ENCODE results near the gene AIPL1. TPM values are rescaled to one million over a fixed set of nuclear protein-coding genes. Genes with fewer than 3 reads are reported as not detected.

Gene AIPL1
- total and polyA plus RNA-seq, 2 of the 4 experiments (the other 2 are of a cell fraction), result not detected

DNA sequence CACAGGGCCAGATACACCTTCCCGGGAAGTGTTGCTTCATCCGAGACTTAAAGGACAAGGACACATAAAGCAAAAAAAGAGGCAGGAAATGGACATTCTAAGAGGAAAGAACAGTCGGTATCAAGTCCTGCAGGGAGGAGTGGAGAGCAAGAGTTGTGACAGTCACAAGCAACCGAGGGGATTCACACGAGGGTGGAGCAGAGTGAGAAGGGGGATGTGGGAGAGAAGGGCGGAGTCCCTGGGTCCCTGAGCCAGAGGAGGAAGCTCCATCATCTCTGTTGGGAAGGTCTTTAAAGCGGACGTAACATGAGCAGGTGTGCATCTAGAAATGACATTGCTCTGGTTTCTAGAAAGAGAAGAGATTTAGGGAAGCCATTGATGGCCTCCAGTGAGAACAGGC, 47.1 kb downstream of the AIPL1 start:
- intact Hi-C loops (cut with micrococcal nuclease), result no loop called here
- no peak overlapping the region for H2AK9ac ChIP-seq (replicated peaks; ENCODE audit: low read depth, low read length, poor library complexity)
- no peak overlapping the region for H3K4me2 ChIP-seq (ENCODE audit: low read depth, low read length)
- no peaks in the 10 kb centered on the region for H3K9me3 ChIP-seq (ENCODE audit: control insufficient read depth, insufficient read depth, low read length)
- no peak overlapping the region for H2BK120ac ChIP-seq (ENCODE audit: low read depth, low read length)
- H4K8ac ChIP-seq (ENCODE audit: low read depth in 2 of 2, low read length in 2 of 2), result no peak overlapping the region
- H3K14ac ChIP-seq (replicated peaks; ENCODE audit: low read depth, low read length), result no peak overlapping the region
- H2BK20ac ChIP-seq (ENCODE audit: low read depth, low read length), result no peak overlapping the region
- DNase-seq, result no peak
- no peaks in the 10 kb centered on the region for H4K20me1 ChIP-seq (ENCODE audit: insufficient read depth, low read length)
- no peaks in the 10 kb centered on the region for H3K4me1 ChIP-seq (ENCODE audit: control insufficient read depth, insufficient read depth, low read length)
- 53% methylated on average over 2 of the region's 8 CpGs; no CpG with 5 or more reads in 1 of the 2 experiments for WGBS, 2 experiments (ENCODE audit: extremely low coverage in 2 of 2, insufficient read length in 1 of 2)
- dilution Hi-C loops (cut with HindIII; ENCODE audit: low sequenced_read_pairs, unreplicated experiment), result no loop called here
- H3K4ac ChIP-seq (ENCODE audit: low read depth, low read length), result no peak overlapping the region
- H2AK5ac ChIP-seq (ENCODE audit: low read depth, low read length), result no peak overlapping the region
- POLR2A ChIA-PET (ENCODE audit: unreplicated experiment), result no interaction called here
- H2BK15ac ChIP-seq (ENCODE audit: low read depth, low read length), result no peak overlapping the region
- H3K18ac ChIP-seq (ENCODE audit: low read depth, low read length), result no peak overlapping the region
- ATAC-seq (ENCODE audit: low read depth), result no peak
- no peak overlapping the region for H3K9ac ChIP-seq (ENCODE audit: low read depth, low read length)
- H3K9me1 ChIP-seq (ENCODE audit: insufficient read depth, low read length), result no peaks in the 10 kb centered on the region
- H4K91ac ChIP-seq (ENCODE audit: insufficient read depth, low read depth, low read length), result no peak overlapping the region
- no peak overlapping the region for H2BK5ac ChIP-seq (ENCODE audit: low read depth, low read length, poor library complexity, severe bottlenecking)
- H3K4me3 ChIP-seq (ENCODE audit: insufficient read depth, low read depth, low read length), result no peak overlapping the region
- H3K23ac ChIP-seq (ENCODE audit: low read depth, low read length), result no peak overlapping the region
- no peak for TF ChIP-seq CHD1 (IDR thresholded peaks at IDR 0.05; ENCODE audit: low read depth, low read length)
- TF ChIP-seq BHLHE40 (IDR thresholded peaks at IDR 0.05; ENCODE audit: low read depth, low read length), result no peak
- no peak for TF ChIP-seq RAD21 (IDR thresholded peaks at IDR 0.05; ENCODE audit: low read length)
- no peak for TF ChIP-seq SMC3 (IDR thresholded peaks at IDR 0.05; ENCODE audit: low read depth, low read length)
- TF ChIP-seq, protein P1, sequence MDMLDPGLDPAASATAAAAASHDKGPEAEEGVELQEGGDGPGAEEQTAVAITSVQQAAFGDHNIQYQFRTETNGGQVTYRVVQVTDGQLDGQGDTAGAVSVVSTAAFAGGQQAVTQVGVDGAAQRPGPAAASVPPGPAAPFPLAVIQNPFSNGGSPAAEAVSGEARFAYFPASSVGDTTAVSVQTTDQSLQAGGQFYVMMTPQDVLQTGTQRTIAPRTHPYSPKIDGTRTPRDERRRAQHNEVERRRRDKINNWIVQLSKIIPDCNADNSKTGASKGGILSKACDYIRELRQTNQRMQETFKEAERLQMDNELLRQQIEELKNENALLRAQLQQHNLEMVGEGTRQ (IDR thresholded peaks at IDR 0.05; ENCODE audit: low read depth, low read length), result no peak
- in situ Hi-C loops (cut with MboI; ENCODE audit: low sequenced_read_pairs), result no loop called here
- H3K36me3 ChIP-seq (ENCODE audit: control insufficient read depth, insufficient read depth, low read length), result no peaks in the 10 kb centered on the region
- no peak overlapping the region for H3K27ac ChIP-seq (ENCODE audit: insufficient read depth, low read length)
- no TSS peak for BruUV-seq (replicated peaks)
- no peak overlapping the region for H4K5ac ChIP-seq (ENCODE audit: low read depth, low read length)
- H3K79me1 ChIP-seq (ENCODE audit: low read depth in 1 of 2, low read length in 2 of 2), result no peaks in the 10 kb centered on the region
- no peak overlapping the region for H3K56ac ChIP-seq (ENCODE audit: extremely low read depth, insufficient read depth, low read length)
- no peaks in the 10 kb centered on the region; the same call in 1 of the 2 replicates for H3K27me3 ChIP-seq (ENCODE audit: control insufficient read depth, insufficient read depth, low read length)
- CTCF ChIA-PET, result no interaction called here
- H2AFZ ChIP-seq (replicated peaks; ENCODE audit: low read length, poor library complexity), result no peak overlapping the region
